ENCODE measurements around the gene KCND2.

Gene KCND2

DNA sequence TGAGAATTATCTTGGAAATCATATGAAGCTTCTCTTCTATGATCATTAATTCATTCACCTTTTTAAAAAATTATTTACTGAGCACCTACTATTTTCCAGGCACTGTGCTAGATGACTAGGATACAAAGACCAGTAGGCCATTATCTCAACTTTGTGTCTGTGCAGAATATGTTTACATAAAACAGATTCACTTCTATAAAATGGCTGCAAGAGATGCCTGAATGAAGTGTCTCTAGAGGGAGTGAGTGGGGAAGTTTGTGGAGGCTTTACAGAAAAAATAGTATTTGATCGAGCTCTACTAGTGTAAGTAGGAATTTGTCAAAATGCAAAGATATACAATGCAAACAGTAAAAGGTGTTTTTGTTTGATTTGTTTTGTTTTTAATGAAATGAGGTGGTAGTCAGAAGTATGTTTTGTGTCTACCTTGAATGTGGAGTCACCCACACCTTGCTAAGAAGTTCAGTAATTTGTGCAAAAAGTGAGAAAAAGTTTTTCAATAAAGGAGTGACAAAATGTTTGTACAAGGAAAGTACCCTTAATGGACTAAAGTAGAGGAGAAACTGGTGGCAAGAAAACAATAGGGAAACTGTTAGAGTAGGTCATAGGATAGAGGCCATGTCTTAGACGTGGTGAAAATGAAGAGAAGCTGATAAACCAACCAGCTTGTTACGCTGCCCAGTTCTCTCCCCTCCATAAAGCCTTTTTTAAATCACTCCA, 125.5 kb downstream of the KCND2 start:
- TF ChIP-seq, protein P1, sequence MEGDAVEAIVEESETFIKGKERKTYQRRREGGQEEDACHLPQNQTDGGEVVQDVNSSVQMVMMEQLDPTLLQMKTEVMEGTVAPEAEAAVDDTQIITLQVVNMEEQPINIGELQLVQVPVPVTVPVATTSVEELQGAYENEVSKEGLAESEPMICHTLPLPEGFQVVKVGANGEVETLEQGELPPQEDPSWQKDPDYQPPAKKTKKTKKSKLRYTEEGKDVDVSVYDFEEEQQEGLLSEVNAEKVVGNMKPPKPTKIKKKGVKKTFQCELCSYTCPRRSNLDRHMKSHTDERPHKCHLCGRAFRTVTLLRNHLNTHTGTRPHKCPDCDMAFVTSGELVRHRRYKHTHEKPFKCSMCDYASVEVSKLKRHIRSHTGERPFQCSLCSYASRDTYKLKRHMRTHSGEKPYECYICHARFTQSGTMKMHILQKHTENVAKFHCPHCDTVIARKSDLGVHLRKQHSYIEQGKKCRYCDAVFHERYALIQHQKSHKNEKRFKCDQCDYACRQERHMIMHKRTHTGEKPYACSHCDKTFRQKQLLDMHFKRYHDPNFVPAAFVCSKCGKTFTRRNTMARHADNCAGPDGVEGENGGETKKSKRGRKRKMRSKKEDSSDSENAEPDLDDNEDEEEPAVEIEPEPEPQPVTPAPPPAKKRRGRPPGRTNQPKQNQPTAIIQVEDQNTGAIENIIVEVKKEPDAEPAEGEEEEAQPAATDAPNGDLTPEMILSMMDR (IDR thresholded peaks at IDR 0.05): no peak

DNA sequence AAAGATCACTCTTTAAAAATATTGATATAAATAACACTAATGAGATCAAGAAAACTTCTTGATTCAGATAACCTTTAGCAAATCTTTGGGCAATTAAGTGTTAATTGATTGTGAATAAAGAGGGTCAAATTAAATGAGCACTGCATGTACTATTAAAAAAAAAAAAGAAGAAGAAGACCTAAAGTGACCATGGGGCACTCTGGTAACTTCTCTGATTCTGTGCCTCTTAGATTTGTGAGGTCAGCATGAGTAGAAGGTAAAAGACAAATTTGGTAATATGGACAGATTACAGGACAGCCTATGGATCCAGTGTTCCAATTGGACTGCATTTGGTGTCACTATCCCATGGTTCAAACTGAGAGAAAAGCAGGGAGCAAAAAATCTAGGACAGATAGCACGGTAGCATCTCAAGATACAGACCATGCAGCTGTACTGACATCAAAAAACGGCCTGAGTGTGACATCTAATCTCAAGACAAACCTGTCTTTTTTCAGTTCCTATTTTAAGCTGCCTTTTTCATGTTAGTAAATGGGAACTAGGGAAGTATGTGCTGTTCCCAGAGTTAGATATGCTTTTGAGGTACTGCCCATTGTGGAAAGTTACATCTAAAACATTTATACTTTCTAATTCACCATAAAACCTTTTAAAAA, 128.0 kb downstream of the KCND2 start:
- TF ChIP-seq, protein P1 (IDR thresholded peaks at IDR 0.05): no peak

DNA sequence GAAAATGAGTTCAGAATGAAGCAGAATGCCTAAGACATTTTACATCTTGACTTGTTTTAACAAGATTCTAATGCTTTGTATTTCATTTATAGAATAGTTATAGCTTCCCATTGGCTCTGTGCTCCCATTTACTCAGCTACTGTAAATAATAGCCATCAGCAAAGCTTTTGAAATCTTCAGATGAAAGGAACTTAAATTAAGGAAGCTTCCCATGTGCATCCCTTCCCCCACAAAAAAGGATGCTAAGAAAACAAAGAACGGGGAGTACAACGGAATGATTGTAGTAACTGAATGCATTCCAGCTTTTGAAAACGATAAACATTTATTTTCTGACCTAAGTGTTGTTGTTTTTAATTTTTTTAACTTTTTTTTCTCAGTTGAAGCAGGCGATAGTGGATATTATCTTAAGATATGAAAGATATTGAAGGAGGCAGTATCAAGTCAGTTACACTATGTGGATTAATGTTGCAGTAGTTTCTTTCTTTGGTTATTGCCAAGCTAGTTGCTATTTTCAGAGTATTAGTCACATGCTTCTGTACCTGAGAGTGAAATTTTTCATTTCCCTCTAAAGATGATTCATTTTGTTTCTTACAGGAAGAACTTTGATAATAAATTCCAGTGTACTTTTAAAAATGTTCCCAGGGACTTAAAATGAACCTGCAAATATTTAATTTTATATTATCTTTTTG, 129.2 kb downstream of the KCND2 start:
- TF ChIP-seq, protein P1 (IDR thresholded peaks at IDR 0.05): no peak

DNA sequence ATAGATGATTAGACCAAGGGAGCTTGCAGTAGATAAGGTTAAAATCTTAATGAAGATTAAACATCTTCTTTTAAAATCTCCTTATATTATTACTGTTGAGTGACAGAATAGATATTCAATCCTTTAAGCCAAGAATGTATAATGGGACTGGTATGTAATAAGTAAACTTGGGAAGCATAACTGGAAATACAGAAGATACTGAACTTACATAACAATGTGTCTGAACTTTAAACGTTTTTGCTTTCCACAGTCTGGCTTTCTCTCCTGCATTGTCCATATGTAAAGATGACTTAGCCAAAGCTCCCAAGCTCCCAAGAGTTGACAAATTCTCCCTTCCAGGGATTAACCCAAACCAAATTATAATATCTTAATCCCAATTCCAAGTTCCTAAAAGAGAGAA, 129.8 kb downstream of the KCND2 start:
- TF ChIP-seq, protein P1 (IDR thresholded peaks at IDR 0.05): no peak

DNA sequence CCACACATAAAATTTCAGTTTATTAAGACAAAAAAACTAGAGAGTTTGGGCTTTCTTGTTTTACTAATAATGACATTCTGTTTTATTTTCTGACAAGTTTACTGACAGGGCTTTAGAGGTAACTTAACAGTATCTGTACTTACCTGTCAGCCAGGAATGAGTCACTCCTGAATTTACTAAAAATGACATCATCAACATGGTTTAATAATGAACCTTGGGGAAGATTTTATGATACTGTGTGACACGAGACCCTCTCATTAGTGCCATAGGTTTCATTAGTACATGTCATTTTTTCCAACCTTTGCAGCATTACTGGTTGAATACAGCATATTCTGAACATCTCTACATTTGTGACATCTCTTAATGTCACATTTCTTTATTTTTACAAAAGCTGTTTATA, 131.1 kb downstream of the KCND2 start:
- TF ChIP-seq, protein P1 (IDR thresholded peaks at IDR 0.05): no peak

DNA sequence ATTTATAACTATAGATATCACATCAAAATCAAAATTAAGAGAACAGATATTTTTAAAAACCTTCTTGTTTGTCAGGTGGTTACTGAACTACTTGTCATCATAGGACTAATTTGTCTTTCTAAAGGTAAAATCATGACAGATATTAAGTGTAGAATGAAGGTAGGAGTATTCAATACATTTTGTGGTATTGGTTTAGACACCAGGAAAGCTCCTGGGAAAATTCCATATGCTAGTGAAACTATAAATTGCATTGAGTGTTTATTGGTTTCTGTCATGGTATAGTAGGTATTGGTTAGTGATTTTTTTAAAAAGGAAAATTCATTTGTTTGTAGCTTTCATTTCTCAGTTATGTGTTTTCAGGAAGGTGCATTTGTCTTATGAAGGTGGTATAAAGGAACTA, 132.7 kb downstream of the KCND2 start:
- TF ChIP-seq, protein P1 (IDR thresholded peaks at IDR 0.05): no peak

DNA sequence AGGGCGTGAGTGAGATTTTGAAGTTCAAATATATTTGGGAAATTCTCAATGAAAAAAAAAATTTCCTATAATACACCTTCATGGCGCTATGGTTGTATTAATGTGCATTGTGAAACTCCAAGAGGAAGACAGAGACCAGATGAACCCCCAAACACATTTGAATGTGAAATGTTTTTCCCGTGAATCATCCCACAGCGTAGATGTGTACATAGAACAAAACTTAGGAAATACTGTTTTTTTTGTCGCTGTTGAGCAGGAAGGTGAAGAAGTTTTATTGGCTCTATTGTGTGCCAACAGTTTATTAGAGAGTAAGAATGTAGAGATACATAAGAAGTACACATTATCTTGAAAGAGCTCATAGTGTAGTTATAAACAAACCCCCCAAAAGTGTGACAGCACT, 134.0 kb downstream of the KCND2 start:
- TF ChIP-seq, protein P1 (IDR thresholded peaks at IDR 0.05): no peak
